LHCN-M2 (cell line): ENCODE data around the gene TMEM240. TPM values are rescaled to one million over a fixed set of nuclear protein-coding genes. Genes with fewer than 3 reads are reported as not detected.
"Not testable (repeated sequence)": the region's sequence is repeated elsewhere in the genome, so short reads cannot be mapped to it uniquely, and the experiment has no call there.

ENCODE experiments used
- DNase-seq: peaks from one replicate; pipeline ENCODE4 v3.0.0-alpha.2; 2012; ENCODE audit warnings: low read depth
- total RNA-seq: library from RNA; depleted of rRNA; stranded (reverse); fragments of >200 nt; gene quantifications from 2 replicates; pipeline ENCODE4 v1.2.3, GENCODE V29; 2014; rRNA removed

Gene TMEM240
- total RNA-seq, 1 experiment from 2014 or later, result 0.63 TPM

DNA sequence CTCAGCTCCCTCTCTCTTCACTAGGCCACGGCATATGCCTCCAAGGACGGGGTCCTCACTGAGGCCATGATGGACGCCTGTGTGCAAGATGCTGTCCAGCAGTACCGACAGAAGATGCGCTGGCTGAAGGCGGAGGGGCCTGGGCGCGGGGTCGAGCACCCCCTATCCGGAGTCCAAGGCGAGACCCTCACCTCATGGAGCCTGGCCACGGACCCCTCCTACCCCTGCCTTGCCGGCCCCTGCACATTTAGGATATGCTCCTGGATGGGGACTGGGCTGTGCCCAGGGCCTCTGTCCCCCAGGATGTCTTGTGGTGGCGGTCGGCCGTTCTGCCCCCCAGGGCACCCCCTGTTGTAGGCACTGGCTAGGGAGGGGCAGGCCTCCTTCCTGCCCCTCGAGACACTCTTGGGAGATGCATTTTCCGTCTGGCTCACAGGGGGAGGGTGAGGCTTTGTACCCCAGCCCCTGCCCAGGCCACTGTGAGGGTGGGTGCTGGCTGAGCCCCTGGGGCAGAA lies 44.9 kb downstream of the TMEM240 start:
- not testable (repeated sequence) for DNase-seq

DNA sequence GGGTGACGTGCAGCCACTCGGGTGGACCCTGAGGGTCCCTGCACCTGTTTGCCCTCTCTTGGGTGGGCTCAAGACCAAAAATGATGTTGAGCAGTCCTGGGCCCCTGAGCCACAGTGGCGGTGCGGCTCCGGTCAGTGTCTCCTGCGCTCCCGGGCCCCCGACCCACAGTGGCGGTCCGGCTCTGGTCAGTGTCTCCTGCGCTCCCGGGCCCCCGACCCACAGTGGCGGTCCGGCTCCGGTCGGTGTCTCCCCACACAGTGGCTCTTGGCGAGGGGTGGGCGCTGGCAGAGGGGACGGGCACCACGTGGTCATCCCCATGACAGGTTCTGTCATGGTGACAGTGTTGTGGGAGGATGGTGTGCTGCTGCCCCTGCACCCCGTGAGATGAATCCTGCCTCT lies 46.1 kb downstream of the TMEM240 start:
- not testable (repeated sequence) for DNase-seq

DNA sequence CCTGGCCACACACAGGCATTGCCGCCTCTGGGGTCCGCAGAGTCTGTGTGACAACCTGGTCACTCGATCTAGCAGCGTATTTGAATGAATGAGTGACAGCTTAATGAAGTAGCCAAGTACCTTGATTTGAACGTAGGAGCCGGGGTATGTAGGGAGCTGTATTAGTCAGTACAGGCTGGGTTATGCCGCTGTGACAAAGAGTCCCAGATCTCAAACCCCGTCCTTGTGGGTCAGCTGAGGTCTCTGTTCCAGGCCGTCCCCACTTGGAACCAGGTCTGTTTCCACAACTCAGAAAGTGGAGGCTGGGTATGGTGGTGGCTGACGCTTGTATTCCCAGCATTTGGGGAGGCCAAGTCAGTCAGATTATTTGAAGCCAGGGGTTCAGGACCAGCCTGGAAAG lies 48.8 kb downstream of the TMEM240 start:
- DNase-seq, result no peak

DNA sequence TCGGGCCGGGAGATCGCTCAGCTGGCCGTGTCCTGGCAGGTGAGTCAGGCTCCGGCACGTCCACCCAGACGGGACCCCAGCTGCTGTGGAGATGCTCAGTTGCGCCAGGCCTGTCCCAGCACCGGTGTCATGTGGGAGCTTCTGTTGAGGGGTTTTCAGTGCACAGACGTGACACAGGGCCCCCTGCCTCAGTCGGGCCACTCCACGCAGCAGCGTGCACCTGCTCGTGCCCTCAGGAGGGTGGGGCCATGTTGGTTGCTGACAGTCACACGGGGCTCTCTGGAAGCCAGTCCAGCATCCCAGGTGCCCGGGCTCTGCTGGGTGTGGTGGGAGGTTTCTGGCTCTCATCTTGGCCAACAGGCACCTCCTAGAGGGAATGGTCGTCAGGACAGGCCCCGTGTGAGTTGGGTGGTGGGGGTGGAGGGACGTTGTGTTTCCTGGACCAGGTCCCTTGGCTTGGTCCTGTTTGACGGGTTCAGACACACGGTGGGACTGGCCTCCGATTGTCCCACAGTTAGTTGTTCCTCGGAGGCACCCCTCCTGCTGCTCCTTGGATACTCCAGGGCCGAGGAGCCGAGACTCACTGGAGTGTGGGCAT lies 49.7 kb downstream of the TMEM240 start:
- DNase-seq, result no peak

DNA sequence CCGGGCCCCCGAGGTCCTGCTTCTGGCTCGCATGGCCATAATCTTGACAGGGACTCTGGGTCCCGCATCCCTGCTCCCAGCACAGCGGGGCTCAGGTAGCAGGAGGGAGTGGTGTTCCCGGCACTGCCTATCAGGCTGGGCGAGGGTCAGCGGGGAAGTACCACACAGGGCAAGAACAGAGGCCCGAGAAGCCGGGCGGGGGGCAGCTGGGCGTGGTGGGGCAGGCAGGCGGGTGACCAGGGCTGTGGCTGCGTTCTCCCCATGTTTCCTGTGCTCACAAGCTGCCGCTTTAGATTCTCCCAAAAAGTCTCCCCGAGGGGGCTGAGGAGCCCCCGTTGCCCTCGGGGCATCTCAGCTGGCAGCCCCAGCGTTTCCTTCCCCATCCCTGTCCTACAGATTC lies 50.6 kb downstream of the TMEM240 start:
- DNase-seq, result no peak

DNA sequence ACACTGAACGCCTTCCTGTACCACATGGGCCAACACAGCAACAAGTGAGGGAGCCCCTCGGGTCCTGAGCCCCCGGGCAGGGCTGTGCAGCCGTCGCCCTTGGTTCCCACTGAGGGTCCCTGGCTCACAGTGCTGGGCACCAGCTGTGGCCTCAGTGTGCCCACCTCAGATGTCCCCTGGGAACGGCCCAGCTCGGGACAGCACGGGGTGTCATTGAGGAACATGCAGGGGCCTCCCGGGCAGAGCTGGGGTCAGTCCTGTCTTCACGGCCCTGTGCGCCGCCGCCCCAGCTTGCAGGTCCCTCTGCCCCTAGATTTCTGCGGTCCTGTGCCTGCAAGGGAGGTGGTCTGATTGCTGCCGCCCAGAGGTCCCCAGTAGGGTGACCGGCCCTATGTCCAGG lies 51.2 kb downstream of the TMEM240 start:
- DNase-seq, result no peak

DNA sequence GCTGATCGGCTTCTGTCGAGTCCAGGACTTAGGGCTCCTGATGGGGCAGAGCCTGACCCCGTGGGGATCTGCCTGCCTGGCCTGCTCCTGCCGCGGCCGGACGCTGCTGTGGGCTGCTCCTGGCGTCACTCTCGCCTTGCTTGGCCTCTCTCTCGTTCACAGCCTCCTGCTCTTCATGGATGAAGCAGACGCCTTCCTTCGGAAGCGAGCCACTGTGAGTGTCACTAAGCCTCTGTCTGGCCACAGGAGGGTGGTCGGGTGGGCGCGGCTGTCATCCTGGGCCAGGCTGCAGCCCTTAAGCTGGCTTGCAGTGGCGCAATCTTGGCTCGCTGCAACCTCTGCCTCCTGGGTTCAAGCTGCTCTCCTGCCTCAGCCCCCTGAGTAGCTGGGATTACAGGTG lies 52.7 kb downstream of the TMEM240 start:
- DNase-seq, result no peak

DNA sequence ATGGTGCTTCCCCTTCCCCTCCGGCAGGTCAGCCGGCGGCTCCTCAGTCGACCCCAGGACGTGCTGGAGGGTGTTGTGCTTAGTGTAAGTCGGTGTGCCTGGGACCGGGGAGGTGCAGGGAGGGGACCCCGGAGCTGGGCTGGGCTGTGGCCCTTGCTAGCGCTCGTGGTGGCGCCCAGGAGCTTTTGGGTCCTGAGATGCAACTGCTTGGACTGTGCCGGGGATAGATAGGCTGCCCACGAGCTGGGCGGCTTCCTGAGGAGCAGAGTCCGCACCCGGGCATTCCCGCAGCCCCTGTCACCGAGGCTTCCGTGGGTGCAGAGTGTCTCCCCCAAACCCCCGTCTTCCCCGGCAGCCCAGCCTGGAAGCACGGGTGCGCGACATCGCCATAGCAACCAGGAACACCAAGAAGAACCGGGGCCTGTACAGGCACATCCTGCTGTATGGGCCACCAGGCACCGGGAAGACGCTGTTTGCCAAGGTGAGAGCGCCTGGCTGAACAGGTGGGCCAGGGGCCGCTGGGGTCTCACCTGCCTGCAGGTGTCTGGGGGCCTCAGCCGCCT lies 54.6 kb downstream of the TMEM240 start:
- DNase-seq, result not testable (repeated sequence)

DNA sequence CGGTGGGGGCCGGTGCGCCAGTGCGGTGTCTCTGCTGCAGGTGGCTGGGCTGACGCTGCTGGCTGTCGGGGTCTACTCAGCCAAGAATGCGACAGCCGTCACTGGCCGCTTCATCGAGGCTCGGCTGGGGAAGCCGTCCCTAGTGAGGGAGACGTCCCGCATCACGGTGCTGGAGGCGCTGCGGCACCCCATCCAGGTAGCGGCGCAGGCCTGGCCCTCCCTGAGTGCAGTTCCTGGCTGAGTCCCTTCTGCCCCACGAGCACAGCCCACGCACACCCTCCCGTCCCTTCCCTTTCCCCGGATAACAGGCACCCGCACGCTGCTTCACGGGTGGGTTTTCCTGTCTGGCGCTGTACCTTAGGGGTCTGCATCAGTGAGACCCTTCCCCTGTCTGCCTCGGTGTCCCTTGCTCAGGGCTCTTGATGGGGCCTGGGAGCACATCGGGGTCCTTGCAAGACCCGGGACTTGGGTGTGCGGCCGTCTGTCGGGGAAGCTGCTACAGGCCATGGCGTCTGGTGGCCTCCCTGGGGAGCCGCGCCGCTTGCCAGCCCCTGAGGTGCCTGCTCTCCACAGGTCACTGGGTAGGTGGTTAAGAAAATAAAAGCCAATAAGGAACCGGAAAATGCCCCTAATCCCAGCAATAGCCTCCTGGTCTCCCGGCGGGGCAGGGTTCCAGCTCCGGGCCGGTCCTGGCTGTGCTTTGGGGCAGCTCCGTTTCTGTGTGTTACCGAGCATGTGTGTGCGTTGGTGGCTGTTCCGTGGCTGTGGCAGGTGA lies 55.3 kb downstream of the TMEM240 start:
- not testable (repeated sequence) for DNase-seq

Other genes starting within 250 kb of the TMEM240 start
- gene ACAP3, start 232.7 kb downstream of the TMEM240 start, total RNA-seq, result 71.0 and 76.4 TPM in 2 replicates
- 31.8 and 34.3 TPM in 2 replicates for gene PUSL1, start 232.0 kb downstream of the TMEM240 start, total RNA-seq
- 76.0 and 85.4 TPM in 2 replicates for gene INTS11, start 216.0 kb downstream of the TMEM240 start, total RNA-seq
- 27.7 and 28.9 TPM in 2 replicates for gene CPTP, start 215.8 kb downstream of the TMEM240 start, total RNA-seq
- 0.06 TPM in 1 of 2 replicates, not detected in the other for gene TAS1R3, start 209.3 kb downstream of the TMEM240 start, total RNA-seq
- 85.6 and 86.6 TPM in 2 replicates for gene DVL1, start 191.2 kb downstream of the TMEM240 start, total RNA-seq
- 292 and 326 TPM in 2 replicates for gene MXRA8, start 182.1 kb downstream of the TMEM240 start, total RNA-seq
- 226 and 234 TPM in 2 replicates for gene AURKAIP1, start 165.4 kb downstream of the TMEM240 start, total RNA-seq
- 118 and 127 TPM in 2 replicates for gene CCNL2, start 141.3 kb downstream of the TMEM240 start, total RNA-seq
- 126 and 134 TPM in 2 replicates for gene MRPL20, start 133.3 kb downstream of the TMEM240 start, total RNA-seq
- not detected in 2 replicates for gene ANKRD65, start 119.3 kb downstream of the TMEM240 start, total RNA-seq
- 1.1 TPM in 2 replicates for gene VWA1, start 104.9 kb downstream of the TMEM240 start, total RNA-seq
- gene ATAD3C, start 90.9 kb downstream of the TMEM240 start, total RNA-seq, result not detected in 2 replicates
- 29.2 and 38.7 TPM in 2 replicates for gene ATAD3B, start 68.9 kb downstream of the TMEM240 start, total RNA-seq
- gene ATAD3A, start 28.5 kb downstream of the TMEM240 start, total RNA-seq, result 65.0 and 67.9 TPM in 2 replicates
- 72.5 and 80.6 TPM in 2 replicates for gene SSU72, start 34.2 kb upstream of the TMEM240 start, total RNA-seq
- gene FNDC10, start 59.5 kb upstream of the TMEM240 start, total RNA-seq, result 3.3 and 5.9 TPM in 2 replicates
- gene MIB2, start 74.9 kb upstream of the TMEM240 start, total RNA-seq, result 43.6 and 63.4 TPM in 2 replicates
- 0.34 and 0.38 TPM in 2 replicates for gene MMP23B, start 91.5 kb upstream of the TMEM240 start, total RNA-seq
- 14.2 and 19.6 TPM in 2 replicates for gene CDK11B, start 118.4 kb upstream of the TMEM240 start, total RNA-seq
- gene SLC35E2B, start 152.2 kb upstream of the TMEM240 start, total RNA-seq, result 17.9 and 23.9 TPM in 2 replicates
- 9.1 and 12.8 TPM in 2 replicates for gene CDK11A, start 183.7 kb upstream of the TMEM240 start, total RNA-seq
- 56.4 and 61.7 TPM in 2 replicates for gene NADK, start 237.8 kb upstream of the TMEM240 start, total RNA-seq